ENCODE data around the gene SORCS2. TPM values are rescaled to one million over a fixed set of nuclear protein-coding genes. Genes with fewer than 3 reads are reported as not detected.

SORCS2 gene
- total RNA-seq, 4 donors from 2014 or later, result 0.07 to 1.2 (median 0.11) TPM

DNA sequence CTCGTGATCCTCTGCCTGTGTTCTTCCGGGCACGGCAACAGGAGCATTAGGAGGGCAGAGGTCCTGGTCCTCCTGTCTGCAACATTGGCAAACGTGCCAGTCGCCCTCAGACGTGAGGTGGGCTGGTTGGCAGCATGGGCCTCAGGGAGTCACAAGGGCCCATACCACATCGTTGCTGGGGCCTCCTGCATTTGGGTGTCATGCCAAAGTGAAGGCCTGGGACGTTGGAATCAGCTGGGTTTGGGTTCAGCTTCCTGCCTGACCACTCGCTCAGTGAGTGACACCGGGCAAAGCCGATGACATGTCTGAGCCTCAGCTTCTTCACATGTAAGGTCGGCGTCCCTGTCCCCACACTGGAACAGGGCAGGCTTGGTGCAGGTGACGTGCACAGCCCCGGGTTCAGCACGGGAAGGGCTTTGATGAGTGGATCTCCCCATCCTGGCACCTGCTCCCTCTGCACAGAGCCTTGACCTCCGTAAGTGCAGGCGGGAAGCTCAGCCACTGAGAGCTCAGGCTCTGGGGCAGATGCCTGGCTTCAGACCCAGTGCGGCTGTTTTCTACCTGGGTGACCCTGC, 150.8 kb downstream of the SORCS2 start:
- ATAC-seq (no peak), DNase-seq (no peak)
- Histone ChIP-seq H3K27ac (no peak overlapping the region), H3K36me3 (no peaks in the 10 kb centered on the region), H3K4me1 (no peaks in the 10 kb centered on the region), H3K27me3 (no peaks in the 10 kb centered on the region), H3K9me3 (no peaks in the 10 kb centered on the region), H3K4me3 (no peak overlapping the region)
- intact Hi-C loops (cut with DNase I; ENCODE audit: low total_unique reads) (no loop called here), in situ Hi-C loops (cut with MboI; ENCODE audit: low sequenced_read_pairs in 4 of 4) (no loop called here)
- TF ChIP-seq POLR2A (IDR thresholded peaks at IDR 0.05), result no peak
- TF ChIP-seq, protein P1, sequence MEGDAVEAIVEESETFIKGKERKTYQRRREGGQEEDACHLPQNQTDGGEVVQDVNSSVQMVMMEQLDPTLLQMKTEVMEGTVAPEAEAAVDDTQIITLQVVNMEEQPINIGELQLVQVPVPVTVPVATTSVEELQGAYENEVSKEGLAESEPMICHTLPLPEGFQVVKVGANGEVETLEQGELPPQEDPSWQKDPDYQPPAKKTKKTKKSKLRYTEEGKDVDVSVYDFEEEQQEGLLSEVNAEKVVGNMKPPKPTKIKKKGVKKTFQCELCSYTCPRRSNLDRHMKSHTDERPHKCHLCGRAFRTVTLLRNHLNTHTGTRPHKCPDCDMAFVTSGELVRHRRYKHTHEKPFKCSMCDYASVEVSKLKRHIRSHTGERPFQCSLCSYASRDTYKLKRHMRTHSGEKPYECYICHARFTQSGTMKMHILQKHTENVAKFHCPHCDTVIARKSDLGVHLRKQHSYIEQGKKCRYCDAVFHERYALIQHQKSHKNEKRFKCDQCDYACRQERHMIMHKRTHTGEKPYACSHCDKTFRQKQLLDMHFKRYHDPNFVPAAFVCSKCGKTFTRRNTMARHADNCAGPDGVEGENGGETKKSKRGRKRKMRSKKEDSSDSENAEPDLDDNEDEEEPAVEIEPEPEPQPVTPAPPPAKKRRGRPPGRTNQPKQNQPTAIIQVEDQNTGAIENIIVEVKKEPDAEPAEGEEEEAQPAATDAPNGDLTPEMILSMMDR (IDR thresholded peaks at IDR 0.05 in 4 of 5, conservative IDR thresholded peaks at IDR 0.05 in 1 of 5), result no peak

DNA sequence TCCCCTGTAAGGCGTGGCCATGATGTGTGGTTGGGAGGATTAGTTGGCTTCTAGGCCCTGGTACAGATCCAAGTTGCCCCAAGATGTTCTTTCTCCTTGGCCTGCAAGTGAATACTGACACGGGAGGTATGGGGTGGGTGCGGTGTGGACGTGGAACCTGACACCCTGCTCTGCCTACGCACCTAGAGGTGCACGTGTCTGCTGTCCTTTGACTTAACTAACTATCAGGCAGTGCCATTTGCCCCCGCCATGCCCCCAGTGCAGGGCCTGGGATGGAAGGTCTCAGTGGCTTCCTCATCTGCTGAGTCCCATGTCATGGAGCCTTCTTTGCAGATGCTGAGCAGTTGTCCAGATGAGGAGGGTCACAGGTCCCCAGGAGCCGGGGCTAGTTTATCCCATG, 151.6 kb downstream of the SORCS2 start:
- intact Hi-C loops (cut with DNase I; ENCODE audit: low total_unique reads) (no loop called here), in situ Hi-C loops (cut with MboI; ENCODE audit: low sequenced_read_pairs in 4 of 4) (no loop called here)
- no peaks in the 10 kb centered on the region for H3K9me3 ChIP-seq
- no peak overlapping the region for H3K4me3 ChIP-seq
- no peaks in the 10 kb centered on the region for H3K4me1 ChIP-seq
- no peak for TF ChIP-seq POLR2A (IDR thresholded peaks at IDR 0.05)
- TF ChIP-seq, protein P1 (IDR thresholded peaks at IDR 0.05 in 4 of 5, conservative IDR thresholded peaks at IDR 0.05 in 1 of 5), result no peak
- no peaks in the 10 kb centered on the region for H3K36me3 ChIP-seq
- no peak for ATAC-seq
- no peak overlapping the region for H3K27ac ChIP-seq
- H3K27me3 ChIP-seq, result no peaks in the 10 kb centered on the region
- no peak for DNase-seq

GRCh38 chr4:7344636-7345155, 152.4 kb downstream of the SORCS2 start:
- intact Hi-C loops (cut with DNase I; ENCODE audit: low total_unique reads), result no loop called here
- TF ChIP-seq, protein P1 (IDR thresholded peaks at IDR 0.05 in 4 of 5, conservative IDR thresholded peaks at IDR 0.05 in 1 of 5), result no peak
- no peak for TF ChIP-seq POLR2A (IDR thresholded peaks at IDR 0.05)

GRCh38 chr4:7347981-7348380, 155.6 kb downstream of the SORCS2 start:
- Histone ChIP-seq H3K36me3 (no peaks in the 10 kb centered on the region), H3K9me3 (no peaks in the 10 kb centered on the region), H3K4me3 (no peak overlapping the region), H3K4me1 (no peaks in the 10 kb centered on the region), H3K27ac (no peak overlapping the region), H3K27me3 (no peaks in the 10 kb centered on the region)
- in situ Hi-C loops (cut with MboI; ENCODE audit: low sequenced_read_pairs in 4 of 4), result no loop called here
- DNase-seq, result no peak
- TF ChIP-seq POLR2A (IDR thresholded peaks at IDR 0.05), result no peak
- TF ChIP-seq, protein P1 (IDR thresholded peaks at IDR 0.05 in 4 of 5, conservative IDR thresholded peaks at IDR 0.05 in 1 of 5), result no peak
- ATAC-seq, result no peak
- intact Hi-C loops (cut with DNase I; ENCODE audit: low total_unique reads), result no loop called here

More at GRCh38 chr4:7344636-7345155, 152.4 kb downstream of the SORCS2 start:
- H3K27ac ChIP-seq, result no peak overlapping the region
- no peaks in the 10 kb centered on the region for H3K36me3 ChIP-seq
- in situ Hi-C loops (cut with MboI; ENCODE audit: low sequenced_read_pairs in 4 of 4), result no loop called here
- H3K4me1 ChIP-seq, result no peaks in the 10 kb centered on the region
- DNase-seq (no peak), ATAC-seq (no peak)
- H3K9me3 ChIP-seq, result no peaks in the 10 kb centered on the region
- H3K4me3 ChIP-seq, result no peak overlapping the region
- no peaks in the 10 kb centered on the region for H3K27me3 ChIP-seq

All from gastrocnemius medialis (tissue), 4 donors.